Measurements from ENCODE around the gene ZNF154.
"Not testable (repeated sequence)": the region's sequence is repeated elsewhere in the genome, so short reads cannot be mapped to it uniquely, and the experiment has no call there.

ZNF154 gene

GRCh38 chr19:57708641-57709361 is at the start of gene ZNF154:
Gene ZNF154 (minus strand): TSS chr19:57709204. CDS start chr19:57708971, 233 bp downstream.
- no peak for TF ChIP-seq CTCF (IDR thresholded peaks at IDR 0.05; ENCODE audit: low read depth, low read length)
- DNase-seq (ENCODE audit: extremely low read depth, low read depth) = peak; percentile 24

GRCh38 chr19:57757941-57758340 is 48.9 kb upstream of the ZNF154 start:
- TF ChIP-seq CTCF (IDR thresholded peaks at IDR 0.05; ENCODE audit: low read depth, low read length) = no peak
- DNase-seq (ENCODE audit: extremely low read depth, low read depth) = no peak

GRCh38 chr19:57755031-57755430 is 46.0 kb upstream of the ZNF154 start:
- no peak for DNase-seq (ENCODE audit: extremely low read depth, low read depth)
- TF ChIP-seq CTCF (IDR thresholded peaks at IDR 0.05; ENCODE audit: low read depth, low read length) = no peak

- TF ChIP-seq CTCF (IDR thresholded peaks at IDR 0.05; ENCODE audit: low read depth, low read length) = no peak
- DNase-seq (ENCODE audit: extremely low read depth, low read depth) = no peak
Measured at GRCh38 chr19:57754091-57754673, 45.2 kb upstream of the ZNF154 start.

GRCh38 chr19:57748029-57748428 is 39.0 kb upstream of the ZNF154 start:
- no peak for TF ChIP-seq CTCF (IDR thresholded peaks at IDR 0.05; ENCODE audit: low read depth, low read length)
- no peak for DNase-seq (ENCODE audit: extremely low read depth, low read depth)

GRCh38 chr19:57747472-57747807 is 38.4 kb upstream of the ZNF154 start:
- TF ChIP-seq CTCF (IDR thresholded peaks at IDR 0.05; ENCODE audit: low read depth, low read length) = no peak
- no peak for DNase-seq (ENCODE audit: extremely low read depth, low read depth)

GRCh38 chr19:57746580-57747471 is 37.8 kb upstream of the ZNF154 start, which contains the start of gene ZNF776:
Gene ZNF776 (plus strand): TSS chr19:57746815. CDS start chr19:57747059, 244 bp downstream.
- DNase-seq (ENCODE audit: extremely low read depth, low read depth) = peak; percentile 68
- TF ChIP-seq CTCF (IDR thresholded peaks at IDR 0.05; ENCODE audit: low read depth, low read length) = no peak

GRCh38 chr19:57738770-57739169 is 29.8 kb upstream of the ZNF154 start:
- DNase-seq (ENCODE audit: extremely low read depth, low read depth) = not testable (repeated sequence)

Measured in AG09319 (cell line).